UCSD-AML1 (cell line): Measurements from ENCODE around the gene MEGF8.

Experiments used
- DNase-seq: peaks from one replicate; lab custom pipeline; 2025; ENCODE audit not compliant: unreplicated experiment; lab: John Stamatoyannopoulos, UW

The MEGF8 gene

DNA sequence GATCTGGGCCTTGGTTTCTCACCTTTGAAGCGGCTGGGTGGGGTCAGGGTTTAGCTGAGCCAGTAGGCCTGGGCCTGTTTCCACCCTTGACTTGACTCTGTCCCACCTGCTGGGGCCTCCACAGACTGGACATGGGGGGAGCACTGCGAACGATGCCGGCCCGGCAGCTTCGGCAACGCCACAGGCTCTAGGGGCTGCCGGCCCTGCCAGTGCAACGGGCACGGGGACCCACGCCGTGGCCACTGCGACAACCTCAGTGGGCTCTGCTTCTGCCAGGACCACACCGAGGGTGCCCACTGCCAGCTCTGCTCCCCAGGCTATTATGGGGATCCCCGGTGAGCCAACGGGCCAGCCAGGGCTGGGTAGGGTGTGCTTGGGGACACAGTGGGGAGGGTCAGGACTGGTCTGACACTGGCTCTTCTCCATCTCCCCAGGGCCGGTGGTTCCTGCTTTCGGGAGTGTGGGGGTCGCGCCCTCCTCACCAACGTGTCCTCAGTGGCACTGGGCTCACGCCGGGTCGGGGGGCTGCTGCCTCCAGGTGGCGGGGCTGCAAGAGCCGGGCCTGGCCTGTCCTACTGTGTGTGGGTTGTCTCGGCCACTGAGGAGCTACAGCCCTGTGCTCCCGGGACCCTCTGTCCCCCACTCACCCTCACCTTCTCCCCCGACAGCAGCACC, 28.0 kb downstream of the MEGF8 start:
- no peak for DNase-seq

DNA sequence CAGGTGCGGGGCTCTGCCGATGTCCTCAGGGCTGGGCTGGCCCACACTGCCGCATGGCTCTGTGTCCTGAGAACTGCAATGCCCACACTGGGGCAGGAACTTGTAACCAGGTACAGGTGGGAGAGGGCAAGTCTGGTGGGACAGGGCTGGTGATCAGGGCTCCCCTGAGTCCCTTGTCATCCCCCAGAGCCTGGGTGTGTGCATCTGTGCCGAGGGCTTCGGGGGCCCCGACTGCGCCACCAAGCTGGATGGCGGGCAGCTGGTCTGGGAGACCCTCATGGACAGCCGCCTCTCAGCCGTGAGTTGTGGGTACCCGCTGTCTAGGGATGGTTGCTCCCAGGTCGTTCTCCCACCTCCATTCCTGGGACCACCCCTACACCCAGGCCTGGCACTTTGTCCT, 30.5 kb downstream of the MEGF8 start:
- DNase-seq: no peak

DNA sequence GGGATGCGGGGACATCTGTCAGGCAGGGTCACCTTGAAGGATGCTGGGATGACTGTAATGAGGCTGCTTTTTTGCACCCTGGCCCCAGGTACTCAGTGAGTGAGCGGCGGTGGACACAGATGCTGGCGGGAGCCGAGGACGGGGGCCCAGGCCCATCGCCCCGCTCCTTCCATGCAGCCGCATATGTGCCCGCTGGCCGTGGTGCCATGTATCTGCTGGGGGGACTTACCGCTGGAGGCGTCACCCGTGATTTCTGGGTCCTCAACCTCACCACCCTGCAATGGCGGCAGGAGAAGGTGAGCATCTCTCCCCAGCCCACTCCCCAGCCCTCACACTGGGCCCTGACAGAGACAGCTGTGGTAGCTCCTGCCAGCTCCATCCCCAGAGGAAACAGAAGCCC, 31.3 kb downstream of the MEGF8 start:
- no peak for DNase-seq

DNA sequence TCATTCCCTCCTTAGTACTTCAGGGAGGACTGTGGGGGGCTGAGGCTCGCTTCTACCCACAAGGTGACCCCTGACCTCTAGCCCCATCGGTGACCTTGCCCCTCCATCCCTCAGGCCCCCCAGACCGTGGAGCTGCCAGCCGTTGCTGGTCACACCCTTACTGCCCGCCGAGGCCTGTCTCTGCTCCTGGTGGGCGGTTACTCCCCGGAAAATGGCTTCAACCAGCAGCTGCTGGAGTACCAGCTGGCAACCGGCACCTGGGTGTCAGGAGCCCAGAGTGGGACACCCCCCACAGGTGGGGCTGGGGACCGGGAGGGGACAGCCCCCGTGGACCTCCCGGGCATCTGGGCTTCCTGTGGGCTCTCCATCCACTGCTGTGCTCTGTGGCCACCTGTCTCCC, 31.9 kb downstream of the MEGF8 start:
- DNase-seq: no peak

DNA sequence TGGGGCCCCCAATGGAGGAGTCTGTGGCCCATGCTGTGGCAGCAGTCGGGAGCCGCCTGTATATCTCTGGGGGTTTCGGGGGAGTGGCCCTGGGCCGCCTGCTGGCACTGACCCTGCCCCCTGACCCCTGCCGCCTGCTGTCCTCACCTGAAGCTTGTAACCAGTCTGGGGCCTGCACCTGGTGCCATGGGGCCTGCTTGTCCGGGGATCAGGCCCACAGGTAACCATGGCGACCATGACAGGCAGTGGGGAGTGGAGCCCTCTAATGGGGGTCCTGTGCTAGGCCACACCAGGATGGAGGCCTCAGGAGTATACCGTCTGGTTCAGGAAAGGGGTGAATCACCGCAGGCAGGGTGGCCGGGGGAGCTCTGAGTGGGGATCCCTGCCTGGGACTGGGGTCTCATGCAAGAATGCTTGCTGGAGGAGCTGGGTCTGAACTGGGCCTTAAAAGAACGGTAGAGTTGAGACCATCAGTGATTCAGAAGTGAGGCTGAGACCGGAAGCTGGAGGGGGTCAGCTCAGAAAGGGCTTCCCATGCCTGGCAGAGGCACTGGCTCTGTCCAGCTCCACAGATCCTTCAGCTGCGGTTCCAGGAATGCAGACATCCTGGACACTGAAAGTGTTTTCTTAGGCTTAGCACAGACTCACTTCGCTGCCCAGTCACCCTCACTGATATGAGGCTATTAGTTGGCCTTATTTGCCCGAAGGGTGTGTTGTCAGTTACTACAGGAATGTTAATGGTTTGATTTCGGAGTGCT, 35.5 kb downstream of the MEGF8 start:
- DNase-seq: no peak

DNA sequence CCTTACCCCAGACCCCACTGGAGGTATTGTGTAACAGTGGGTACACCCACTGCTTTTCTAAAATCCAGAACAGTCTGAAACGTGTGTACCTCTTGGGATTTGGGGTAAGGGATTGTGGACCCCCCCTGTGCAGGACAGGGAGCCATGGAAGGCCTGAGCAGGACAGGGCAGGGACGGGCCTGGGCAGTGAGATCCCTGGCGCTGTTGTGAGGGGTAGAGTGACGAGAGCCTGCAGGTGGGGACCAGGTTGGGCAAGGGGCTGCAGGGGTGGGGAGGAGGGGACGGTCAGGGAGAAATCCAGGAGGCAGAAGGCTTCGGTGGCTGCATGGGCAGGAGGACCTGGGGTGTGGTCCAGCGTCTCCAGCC, 36.1 kb downstream of the MEGF8 start:
- no peak for DNase-seq

DNA sequence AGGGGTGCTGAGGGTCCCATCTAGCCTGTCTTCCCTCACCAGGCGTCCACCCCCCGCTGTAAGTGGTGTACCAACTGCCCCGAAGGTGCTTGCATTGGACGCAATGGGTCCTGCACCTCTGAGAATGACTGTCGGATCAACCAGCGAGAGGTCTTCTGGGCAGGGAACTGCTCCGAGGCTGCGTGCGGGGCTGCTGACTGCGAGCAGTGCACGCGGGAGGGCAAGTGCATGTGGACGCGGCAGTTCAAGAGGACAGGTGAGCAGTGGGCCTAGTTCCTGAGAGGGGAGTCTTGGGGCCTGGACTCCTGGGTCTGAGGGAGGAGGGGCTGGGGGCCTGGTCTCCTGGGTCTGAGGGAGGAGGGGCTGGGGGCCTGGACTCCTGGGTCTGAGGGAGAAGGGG, 36.9 kb downstream of the MEGF8 start:
- DNase-seq: no peak

DNA sequence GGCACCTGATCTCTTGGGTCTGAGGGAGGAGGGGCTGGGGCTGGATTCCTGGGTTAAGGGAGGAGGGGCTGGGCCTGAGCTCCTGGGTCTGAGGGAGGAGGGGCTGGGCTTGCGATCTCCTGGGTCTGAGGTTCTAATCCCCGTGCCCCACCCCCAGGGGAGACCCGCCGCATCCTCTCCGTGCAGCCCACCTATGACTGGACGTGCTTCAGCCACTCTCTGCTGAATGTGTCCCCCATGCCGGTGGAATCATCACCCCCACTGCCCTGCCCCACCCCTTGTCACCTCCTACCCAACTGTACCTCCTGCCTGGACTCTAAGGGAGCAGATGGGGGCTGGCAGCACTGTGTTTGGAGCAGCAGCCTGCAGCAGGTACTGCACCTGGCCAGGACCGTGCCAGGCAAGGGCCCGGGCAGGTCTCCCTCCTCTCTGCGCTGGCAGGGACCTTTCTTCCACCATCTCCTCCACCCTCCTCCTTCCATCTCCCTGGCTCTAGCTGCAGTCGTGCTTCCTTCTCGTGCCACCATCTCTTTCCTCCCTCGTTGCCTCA, 37.5 kb downstream of the MEGF8 start:
- no peak for DNase-seq

DNA sequence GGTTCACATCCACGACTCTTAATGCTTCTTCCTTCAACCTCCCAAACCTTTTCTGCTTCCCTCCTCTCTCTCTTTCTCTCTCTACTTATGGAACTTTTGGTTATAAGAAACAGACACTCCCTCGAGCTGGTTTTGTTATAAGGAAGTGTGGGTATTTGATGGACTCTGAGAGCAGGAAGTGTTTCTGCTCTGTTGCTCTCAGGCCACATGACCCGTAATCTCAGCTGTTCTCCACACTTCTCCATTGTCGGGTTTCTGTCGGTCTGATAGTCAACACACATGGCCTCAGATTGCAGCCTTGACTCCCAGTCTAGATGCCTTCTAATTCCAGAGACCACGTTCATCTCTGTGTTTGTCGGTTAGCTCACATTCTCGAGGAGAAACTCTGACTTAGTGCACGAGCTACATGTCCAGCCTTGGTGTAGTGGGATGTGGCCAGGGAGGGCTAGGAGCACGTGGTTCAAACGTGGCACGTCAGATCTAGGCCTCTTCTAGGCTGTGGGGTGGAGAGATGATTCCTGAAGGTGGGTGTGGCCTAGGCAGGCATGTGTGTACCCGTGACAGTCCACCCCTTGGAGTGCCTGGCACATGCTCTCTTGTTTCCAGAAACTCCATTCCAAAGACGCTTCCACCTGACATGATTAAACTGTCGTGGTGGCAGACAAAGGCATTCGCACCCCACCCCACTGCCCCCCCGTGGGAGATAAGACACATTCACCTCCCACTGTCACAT, 38.3 kb downstream of the MEGF8 start:
- DNase-seq: peak; percentile 15

DNA sequence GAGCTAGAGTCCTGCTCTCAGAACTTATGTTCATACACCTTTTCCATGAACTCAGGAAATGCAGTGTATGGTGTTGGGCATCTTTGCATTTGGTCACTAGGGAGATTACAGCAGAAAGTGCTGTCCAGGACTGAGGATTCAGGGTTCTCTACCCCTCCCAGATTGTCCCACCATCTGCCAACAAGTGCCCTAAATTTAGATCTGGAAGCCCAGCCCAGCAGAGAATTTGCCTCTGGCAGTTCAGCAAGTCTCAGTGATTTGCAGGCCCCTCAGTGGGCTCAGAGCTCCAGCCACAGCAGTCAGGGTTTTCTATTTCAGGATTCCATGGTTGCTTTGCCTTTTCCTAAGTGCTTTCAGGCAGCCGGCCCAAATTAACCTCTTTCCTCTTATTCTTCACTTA, 41.2 kb downstream of the MEGF8 start:
- no peak for DNase-seq

DNA sequence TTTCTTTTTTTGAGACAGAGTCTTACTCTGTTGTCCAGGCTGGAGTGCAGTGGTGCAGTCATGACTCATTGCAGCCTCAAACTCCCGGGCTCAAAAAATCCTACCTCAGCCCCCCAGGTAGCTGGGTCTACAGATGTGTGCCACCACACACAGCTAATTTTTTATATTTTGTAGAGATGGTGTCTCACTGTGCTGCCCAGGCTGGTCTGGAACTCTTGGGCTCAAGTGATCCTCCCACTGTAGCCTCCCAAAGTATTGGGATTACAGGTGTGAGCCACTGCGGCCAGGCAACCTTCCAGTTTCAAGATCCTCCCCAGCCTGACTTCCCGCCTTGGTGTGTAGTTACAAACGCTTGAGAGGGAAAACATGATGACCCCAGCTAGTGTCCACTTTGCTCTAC, 42.5 kb downstream of the MEGF8 start:
- no peak for DNase-seq

DNA sequence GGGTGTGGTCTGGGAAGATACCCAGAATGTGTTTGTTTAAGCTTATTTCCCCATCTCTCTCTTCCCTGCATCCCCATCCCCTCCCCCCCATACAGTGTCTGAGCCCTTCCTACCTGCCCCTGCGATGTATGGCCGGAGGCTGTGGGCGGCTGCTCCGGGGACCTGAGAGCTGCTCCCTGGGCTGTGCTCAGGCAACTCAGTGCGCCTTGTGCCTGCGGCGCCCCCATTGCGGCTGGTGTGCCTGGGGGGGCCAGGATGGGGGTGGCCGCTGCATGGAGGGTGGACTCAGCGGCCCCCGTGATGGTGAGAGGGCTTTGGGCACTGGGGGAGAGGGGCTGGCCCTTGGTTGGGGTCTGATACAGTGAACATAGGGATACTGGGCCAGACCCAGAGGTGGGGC, 42.9 kb downstream of the MEGF8 start:
- no peak for DNase-seq

DNA sequence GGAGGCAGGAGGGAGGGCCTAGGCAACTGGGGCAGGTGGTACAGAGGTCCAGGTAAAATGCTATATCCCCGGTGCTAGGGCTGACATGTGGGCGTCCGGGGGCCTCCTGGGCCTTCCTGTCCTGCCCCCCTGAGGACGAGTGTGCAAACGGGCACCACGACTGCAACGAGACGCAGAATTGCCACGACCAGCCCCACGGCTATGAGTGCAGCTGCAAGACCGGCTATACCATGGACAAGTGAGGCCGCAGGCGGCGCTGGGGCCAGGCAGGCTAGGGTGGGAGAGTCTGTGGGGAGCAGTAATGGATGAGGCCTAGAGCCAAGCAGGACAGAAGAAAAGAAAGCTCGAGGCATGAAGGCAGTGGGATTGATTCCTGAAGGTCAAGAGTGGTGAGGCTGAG, 43.3 kb downstream of the MEGF8 start:
- no peak for DNase-seq

DNA sequence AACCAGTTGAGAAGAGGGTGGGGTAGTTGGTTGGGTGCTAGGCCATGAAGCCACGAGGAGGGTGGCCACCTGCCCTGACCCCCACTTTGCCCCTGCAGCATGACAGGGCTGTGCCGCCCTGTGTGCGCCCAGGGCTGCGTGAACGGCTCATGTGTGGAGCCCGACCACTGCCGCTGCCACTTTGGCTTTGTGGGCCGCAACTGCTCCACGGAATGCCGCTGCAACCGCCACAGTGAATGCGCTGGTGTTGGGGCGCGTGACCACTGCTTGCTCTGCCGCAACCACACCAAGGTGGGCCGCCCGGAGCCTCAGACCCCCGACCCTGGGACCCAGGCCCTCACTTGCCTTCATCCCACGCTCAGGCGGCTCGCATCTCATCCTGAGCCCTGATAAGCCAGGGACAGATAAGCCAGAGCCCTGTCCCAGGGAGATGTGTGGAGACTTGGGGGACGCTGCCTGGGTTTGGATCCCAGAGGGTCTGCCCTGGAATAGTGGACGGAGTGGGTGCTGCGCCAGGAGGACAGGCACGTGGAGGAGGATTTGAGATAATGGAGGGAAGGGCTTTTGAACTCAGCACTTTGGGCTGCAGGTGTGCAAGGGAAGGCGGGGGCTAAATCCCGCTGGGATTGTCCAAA, 44.1 kb downstream of the MEGF8 start:
- no peak for DNase-seq

DNA sequence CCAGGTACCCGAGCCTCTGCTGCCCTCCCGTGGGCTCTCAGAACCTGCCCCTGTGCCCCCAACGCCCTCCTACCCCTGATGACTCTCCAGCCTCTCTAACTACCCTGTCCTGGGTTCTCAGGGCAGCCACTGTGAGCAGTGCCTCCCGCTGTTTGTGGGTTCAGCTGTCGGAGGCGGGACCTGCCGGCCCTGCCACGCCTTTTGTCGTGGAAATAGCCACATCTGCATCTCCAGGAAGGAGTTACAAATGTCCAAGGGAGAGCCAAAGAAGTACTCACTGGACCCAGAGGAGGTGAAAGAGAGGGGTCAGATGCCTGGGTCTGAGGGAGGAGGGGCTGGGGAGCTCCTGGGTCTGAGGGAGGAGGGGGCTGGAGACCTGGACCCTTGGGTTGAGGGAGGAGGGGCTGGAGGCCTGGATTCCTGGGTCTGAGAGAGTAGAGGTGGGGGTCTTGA, 44.7 kb downstream of the MEGF8 start:
- no peak for DNase-seq

DNA sequence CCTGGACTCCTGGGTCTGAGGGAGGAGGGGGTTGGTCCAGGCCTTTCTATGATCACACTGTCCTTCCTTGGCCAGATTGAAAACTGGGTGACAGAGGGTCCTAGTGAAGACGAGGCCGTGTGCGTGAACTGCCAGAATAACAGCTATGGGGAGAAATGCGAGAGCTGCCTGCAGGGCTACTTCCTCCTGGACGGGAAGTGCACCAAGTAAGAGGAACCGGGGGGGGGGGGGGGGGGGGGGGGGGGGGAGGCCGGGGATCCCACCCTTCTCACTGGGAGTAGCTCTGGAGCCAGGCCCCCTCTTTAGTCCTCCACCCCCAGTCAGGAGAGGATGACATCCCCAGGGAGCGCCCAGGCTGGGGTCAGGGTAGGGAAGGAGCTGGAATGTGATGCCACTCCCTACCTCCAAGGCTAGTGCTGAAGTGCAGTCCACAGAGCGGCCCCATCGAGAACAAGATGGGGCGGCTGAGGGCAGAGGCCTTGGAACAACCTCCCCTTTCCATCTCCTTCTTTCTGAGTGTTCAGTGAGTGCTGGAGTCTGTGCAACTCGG, 45.3 kb downstream of the MEGF8 start:
- no peak for DNase-seq

DNA sequence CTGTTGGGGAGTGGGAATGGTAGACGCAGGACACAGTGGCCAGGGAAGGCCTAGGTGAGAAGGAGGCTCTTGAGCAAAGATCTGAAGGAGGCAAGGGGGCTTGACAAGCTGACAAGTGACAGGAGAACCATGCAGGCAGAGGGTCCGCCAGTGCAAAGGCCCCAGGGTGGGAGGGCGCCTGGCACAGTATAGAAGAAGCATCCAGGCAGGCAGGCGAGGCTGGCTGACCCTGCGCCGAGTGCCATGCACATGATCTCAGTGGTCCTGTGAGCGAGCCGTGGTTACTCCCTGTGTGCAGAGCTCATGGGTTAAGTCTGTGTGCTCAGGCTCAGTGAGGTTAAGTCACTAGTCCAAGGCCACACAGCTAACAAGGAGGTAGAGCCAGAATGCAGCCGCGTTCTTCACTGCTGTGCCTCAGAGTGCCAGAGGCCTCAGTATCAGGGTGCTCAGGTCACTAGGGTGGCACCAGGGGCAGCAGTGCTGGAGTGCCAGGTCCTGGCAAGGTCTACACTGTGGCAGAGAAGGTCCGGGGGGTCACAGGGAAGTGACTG, 49.5 kb downstream of the MEGF8 start:
- no peak for DNase-seq

DNA sequence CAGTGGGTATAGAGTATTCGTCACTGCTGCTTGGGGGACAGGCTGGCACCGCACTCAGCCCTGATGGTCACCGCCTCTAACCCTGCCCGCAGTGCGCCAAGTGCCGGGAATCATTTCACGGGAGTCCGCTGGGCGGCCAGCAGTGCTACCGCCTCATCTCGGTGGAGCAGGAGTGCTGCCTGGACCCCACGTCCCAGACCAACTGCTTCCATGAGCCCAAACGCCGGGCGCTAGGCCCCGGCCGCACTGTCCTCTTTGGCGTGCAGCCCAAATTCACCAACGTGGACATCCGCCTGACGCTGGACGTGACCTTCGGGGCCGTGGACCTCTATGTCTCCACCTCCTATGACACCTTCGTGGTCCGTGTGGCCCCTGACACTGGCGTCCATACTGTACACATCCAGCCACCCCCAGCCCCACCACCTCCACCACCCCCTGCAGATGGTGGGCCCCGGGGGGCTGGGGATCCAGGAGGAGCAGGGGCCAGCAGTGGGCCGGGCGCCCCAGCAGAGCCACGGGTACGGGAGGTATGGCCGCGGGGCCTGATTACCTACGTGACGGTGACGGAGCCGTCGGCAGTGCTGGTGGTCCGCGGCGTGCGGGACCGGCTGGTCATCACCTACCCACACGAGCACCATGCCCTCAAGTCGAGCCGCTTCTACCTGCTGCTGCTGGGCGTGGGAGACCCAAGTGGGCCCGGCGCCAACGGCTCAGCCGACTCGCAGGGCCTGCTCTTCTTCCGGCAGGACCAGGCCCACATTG, 50.2 kb downstream of the MEGF8 start:
- DNase-seq: no peak

DNA sequence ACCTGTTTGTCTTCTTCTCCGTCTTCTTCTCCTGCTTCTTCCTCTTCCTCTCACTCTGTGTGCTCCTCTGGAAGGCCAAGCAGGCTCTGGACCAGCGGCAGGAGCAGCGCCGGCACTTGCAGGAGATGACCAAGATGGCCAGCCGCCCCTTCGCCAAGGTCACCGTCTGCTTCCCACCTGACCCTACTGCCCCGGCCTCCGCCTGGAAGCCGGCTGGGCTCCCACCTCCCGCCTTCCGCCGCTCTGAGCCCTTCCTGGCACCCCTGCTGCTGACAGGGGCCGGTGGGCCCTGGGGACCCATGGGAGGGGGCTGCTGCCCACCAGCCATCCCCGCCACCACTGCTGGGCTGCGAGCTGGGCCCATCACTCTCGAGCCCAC, 50.7 kb downstream of the MEGF8 start:
- DNase-seq: no peak
